GM21515 (cell line): ENCODE measurements around the gene ATG16L2.
A peak's percentile ranks its signal among the peaks of the same experiment; 100 is the strongest.
"Not testable (repeated sequence)": the region's sequence is repeated elsewhere in the genome, so short reads cannot be mapped to it uniquely, and the experiment has no call there.

Experiments
- ATAC-seq: cut with Tn5 transposase; IDR thresholded peaks from one replicate; pipeline ENCODE4 v1.9.1; 2021; ENCODE audit not compliant: unreplicated experiment

ATG16L2 gene

DNA sequence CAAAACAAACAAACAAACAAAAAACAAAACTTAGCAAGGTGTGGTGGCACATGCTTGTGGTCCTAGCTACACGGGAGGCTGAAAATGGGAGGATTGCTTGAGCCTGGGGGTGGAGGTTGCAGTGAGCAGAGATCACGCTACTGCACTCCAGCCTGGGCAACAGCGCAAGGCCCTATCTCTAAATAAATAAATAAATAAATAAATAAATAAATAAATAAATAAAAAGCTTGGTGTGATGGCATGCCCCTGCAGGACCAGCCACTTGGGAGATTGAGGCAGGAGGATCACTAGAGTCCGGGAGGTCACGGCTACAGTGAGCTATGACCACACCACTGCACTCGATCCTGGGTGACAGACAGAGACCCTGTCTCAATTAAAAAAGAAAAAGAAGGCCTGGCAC lies 11.4 kb upstream of the ATG16L2 start:
- no peak for ATAC-seq

GRCh38 chr11:72805216-72805615 lies 9.0 kb upstream of the ATG16L2 start:
- ATAC-seq = no peak

- not testable (repeated sequence) for ATAC-seq
Measured at GRCh38 chr11:72806378-72806777, 7.8 kb upstream of the ATG16L2 start.

- ATAC-seq = no peak
Measured at GRCh38 chr11:72807021-72807693, 7.1 kb upstream of the ATG16L2 start.

DNA sequence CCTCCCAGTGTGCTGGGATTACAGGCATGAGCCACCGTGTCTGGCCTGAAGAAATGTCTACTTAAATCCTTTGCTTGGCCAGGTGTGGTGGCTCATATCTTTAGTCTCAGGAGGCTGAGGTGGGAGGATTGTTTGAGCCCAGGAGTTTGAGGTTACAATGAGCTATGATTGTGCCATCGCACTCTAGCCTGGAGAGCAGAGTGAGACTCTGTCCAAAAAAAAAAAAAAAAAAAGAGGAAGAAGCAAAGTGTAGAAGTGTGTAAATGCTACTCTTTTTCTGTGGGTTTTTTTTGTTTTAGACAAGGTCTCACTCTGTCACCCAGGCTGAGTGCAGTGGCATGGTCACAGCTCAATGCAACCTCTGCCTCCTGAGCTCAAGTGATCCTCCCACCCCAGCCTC lies 6.4 kb upstream of the ATG16L2 start:
- no peak for ATAC-seq

- ATAC-seq = no peak
Measured at GRCh38 chr11:72808331-72808798, 5.8 kb upstream of the ATG16L2 start.

DNA sequence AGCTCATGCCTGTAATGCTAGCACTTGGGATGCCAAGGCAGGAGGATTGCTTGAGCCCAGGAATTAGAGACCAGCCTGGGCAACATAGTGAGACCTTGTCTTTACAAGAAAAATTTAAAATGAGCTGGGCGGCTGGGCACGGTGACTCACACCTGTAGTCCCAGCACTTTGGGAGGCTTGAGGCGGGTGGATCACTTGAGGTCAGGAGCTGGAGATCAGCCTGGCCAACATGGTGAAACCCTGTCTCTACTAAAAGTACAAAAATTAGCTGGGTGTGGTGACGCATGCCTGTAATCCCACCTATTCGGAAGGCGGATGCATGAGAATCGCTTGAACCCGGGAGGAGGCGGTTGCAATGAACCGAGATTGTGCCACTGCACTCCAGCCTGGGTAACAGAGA lies 2.5 kb upstream of the ATG16L2 start:
- not testable (repeated sequence) for ATAC-seq

DNA sequence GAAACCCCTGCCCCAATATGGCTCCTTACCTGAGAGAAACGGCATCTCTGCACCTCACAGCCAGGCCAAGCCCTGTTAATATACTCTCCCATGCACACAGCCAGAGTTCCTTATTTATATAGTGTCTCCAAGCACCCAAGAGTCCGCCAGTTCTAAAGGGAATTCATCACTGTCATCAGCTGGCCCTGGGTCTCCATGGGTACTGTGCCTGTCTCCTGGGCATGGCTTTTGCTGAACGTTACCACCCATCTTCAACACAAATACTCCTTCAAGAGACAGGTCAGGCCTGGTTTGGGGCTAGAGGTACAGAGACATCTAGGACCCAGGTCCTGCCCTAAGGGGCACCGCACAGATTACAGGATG lies 1.6 kb upstream of the ATG16L2 start:
- no peak for ATAC-seq

DNA sequence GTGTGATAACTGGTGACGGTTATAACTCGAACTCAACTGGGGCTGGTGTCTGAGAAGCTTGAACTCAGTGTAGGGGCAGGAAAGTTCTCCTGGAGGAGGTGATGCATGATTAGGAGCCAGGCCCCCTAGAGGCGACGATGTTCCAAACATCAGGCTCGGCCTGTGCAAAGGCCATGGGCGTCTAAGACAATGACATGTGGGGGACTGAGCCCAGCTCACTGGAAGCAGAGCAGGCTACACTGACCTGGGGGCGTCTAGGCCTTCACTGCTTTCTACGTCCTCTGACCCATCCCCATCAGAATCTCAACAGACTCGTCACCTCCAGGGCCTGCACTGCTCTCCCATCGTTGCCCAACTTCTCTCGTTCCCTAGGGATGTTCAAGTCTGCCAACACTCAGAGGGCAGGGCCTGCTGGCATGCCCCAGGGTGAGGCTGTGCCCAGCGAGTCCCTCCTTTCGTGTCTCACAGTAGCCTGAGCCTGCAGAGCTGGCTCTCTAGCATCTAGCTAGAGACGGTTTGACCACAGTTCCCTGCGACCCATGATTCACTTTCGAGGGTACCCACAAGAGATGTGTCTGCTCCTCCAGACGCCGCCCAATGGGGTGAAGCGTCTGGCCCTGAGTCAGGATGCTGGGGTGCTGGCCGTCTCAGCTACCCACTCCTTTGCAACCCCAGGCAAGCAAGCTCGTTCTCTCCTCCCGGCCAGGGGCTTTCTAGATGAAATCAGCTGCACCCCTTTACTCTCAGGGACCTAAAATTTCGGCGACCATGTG lies 1.1 kb upstream of the ATG16L2 start:
- peak; percentile 29 for ATAC-seq

DNA sequence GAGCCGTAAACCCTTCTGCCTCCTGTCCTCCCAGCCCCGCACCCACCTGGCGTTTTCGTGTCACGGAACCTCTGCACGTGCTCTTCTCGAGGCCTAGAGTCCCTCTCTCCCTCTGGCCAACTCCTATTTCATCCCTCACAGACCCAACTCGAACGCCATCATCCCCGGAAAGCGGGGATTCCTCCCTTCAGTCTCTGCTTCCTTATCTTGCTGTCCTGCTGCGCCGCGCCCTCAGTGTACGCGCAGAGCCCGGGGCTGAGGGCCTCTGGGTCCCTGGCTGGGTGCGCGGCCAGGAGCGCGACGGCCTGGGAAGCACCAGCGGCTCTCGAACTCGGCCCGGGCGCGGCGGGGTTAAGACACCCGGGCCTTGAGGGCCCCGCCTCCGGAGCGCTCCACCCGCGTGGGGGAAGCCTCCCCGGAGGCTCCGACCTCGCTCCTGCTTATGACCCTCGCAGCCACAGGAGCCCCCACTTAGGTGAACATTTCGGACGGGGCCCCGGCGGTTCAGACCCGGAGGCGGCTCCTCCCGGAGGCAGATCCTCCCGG lies 398 bp upstream of the ATG16L2 start:
- peak; percentile 42 for ATAC-seq

DNA sequence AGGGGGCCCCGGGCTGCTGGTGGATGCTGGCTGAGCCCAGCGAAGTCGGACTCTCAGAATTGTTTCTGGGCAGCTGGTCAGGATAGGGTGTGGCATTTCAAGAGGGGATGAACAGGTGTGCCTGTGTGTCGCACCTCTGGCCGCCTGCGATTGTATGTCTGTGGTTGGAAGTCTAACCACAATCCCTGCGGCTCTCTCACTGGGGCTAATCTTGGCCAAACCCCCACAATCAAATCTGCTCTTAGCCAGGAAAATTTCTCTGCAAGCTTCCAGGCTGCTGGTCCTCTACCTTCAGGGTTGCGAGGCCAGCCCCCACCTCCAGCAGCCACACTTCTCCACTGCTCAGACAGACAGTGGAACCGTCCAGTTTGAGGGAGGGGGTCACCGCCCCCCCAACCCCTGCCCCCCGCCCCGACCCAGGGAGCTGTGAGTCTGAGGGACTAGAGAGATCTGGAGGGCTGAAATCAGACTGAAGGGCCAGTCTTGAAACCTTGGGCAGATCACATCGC lies 953 bp downstream of the ATG16L2 start:
- peak; percentile 2 for ATAC-seq

- no peak for ATAC-seq
Measured at GRCh38 chr11:72816404-72816990, 2.3 kb downstream of the ATG16L2 start.

- no peak for ATAC-seq
Measured at GRCh38 chr11:72817966-72818365, 3.8 kb downstream of the ATG16L2 start.

DNA sequence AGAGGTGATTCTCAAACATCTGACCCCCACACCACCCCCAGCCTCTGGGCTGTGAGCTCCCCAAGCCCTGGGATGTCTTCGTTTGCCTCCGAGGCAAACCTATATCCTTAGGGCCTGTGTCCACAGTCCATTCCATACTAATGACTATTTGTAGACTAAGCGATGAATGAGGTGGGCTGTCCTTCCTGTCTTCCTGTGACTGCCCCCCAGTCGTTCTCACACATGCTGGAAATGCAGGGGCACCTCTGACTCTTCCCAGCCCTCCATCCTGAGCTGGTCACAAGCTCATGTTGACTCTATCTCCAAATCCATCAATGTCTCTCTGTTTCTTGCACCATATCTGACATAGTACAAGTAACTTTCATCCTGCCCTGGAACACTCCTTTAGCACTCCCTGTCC lies 4.8 kb downstream of the ATG16L2 start:
- ATAC-seq = no peak

DNA sequence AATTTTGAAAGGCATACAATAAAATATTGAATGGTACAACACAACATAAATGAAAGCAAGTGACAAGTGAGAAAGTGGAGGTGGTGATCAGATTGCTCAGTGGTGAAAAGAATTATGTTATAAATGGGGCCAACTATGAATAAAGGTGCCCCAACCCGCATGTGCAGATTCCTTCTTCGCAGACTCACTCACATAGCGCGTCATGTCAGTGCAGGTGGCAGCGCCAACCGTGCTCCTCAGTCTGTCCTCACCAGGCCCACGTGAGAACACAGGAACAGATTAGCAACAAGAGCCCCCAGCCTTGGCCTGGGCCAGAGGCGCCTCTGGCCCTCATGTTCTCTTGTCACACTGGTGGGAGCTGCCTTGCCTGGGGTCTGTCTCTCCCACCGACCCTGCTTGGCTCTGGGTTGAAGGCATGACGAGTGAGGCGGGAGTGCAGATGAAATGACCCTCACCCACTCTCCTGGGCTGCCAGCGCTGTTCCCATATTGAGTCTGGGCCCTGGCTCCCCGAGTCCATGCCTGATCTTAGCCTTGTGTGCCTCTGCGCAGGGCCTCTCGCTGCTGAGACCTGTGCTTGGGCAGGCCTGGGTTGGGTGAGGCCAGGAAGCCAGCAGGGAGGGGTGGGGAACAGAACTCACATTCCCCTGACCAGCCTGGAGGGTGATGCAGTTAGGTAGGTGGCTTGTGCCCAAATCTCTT lies 6.4 kb downstream of the ATG16L2 start:
- ATAC-seq = no peak

DNA sequence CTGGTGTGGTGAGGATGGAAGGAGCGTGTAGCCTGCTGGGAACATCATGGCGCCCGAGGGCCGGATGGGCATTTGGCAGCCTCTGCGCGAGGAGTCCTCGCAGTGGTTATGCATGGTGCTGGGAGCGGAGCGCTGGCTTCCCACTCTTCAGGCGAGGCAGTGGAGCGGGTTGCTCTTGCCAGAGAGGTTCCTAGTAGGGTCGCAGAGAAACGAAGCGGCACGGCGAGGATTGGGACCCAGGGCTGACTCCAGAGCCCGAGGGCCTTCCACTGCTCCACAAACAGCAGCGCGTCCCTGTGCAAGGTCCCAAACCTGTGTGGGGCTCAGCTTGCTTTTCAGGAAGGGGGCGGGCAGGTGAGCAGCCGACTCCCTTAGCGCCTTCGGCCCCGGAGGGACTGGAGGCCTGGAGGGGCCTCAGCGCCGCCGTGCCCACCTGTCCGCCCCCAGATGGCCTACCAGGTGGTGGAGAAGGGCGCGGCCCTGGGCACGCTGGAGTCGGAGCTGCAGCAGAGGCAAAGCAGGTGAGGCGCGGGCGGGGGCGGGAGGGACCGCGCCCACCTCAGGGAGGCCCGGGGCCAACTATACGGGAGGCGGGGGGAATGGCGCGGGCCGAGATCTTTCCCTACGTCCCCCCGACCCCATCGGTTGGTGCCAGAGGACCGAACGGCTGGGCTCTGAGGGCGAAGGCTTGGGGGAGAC lies 7.2 kb downstream of the ATG16L2 start:
- no peak for ATAC-seq

GRCh38 chr11:72821920-72822799 lies 7.9 kb downstream of the ATG16L2 start:
- ATAC-seq = peak; percentile 54

DNA sequence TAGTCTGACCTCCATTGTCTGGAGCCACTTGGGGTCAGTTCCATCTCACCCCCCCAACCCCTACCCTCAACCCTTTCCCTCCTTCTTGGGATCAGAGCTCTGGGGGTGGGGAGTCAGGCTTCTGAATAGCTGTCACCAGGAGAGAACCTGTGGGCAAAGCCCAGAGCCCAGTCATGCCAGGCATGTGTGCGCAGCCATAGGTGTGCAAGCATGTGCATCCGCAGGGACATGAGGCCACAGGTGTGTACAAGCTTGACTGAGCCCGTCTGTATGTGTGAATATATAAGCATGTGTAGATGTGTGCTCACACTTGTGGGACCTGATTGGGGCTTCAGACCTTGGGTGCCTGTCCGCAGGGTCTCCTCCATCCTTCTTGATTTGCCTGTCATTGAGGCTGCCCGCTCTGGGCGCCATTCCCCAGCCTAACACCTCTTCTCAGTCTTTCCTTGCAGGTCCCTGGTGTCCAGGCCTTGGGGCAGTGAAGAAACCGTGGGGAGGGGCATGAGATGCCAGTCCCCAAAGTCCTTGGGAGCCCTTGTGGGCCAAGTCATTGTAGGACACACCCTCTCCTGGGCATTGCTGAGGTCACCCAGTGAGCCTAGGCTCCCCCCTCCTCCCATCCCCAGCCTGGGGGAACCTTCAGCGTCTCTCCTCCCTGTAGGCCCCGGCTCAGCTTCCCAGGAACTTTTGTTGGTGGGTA lies 9.0 kb downstream of the ATG16L2 start:
- no peak for ATAC-seq

- no peak for ATAC-seq
Measured at GRCh38 chr11:72824020-72824419, 9.8 kb downstream of the ATG16L2 start.
